IMR-90 (cell line): ENCODE measurements around the gene PSD. TPM values are rescaled to one million over a fixed set of nuclear protein-coding genes. Genes with fewer than 3 reads are reported as not detected.

Experiments used
- ATAC-seq: fragments of 200-7000 bp; cut with Tn5 transposase; 2 replicates; pipeline ENCODE4 v1.9.1; 2020; ENCODE audit warnings: low read depth, mild to moderate bottlenecking, moderate library complexity
- BruUV-seq: library from RNA; stranded (reverse); fragments of 400-500 nt; replicated peaks from 2 replicates; lab custom pipeline; 2021; lab: Mats Ljungman, UMichigan
- CTCF ChIA-PET: fragments of 300-600 bp; formaldehyde crosslinking; extraction: SDS; loops from one replicate; lab custom pipeline; 2021; ENCODE audit warnings: antibody characterized with exemption; lab: Yijun Ruan, JAX
- POLR2A ChIA-PET: fragments of 300-600 bp; sonication (Branson Sonifier 250); formaldehyde crosslinking; loops from one replicate; lab custom pipeline; 2022; ENCODE audit warnings: antibody characterized with exemption; ENCODE audit not compliant: unreplicated experiment; lab: Charles Lee
- DNase-seq: peaks from one replicate; pipeline ENCODE4 v3.0.0; 2013
- H2AFZ ChIP-seq: replicated peaks from 2 replicates; pipeline ENCODE3; 2013; ENCODE audit warnings: low read length, mild to moderate bottlenecking; ENCODE audit not compliant: poor library complexity
- H2AK5ac ChIP-seq: 2 replicates; pipeline ENCODE4 v1.6.1; 2013; ENCODE audit warnings: low read depth, low read length, inconsistent platforms
- H2AK9ac ChIP-seq: replicated peaks from 2 replicates; pipeline ENCODE3; 2013; ENCODE audit warnings: mild to moderate bottlenecking, low read depth, low read length, moderate library complexity; ENCODE audit not compliant: poor library complexity
- H2BK120ac ChIP-seq: 2 replicates; pipeline ENCODE4 v1.6.1; 2013; ENCODE audit warnings: low read depth, low read length, inconsistent platforms
- H2BK15ac ChIP-seq: 3 replicates; pipeline ENCODE4 v1.6.1; 2013; ENCODE audit warnings: low read depth, low read length, inconsistent platforms
- H2BK20ac ChIP-seq: 2 replicates; pipeline ENCODE4 v1.6.1; 2013; ENCODE audit warnings: low read depth, mild to moderate bottlenecking, inconsistent platforms, low read length, moderate library complexity
- H2BK5ac ChIP-seq: 2 replicates; pipeline ENCODE4 v1.6.1; 2013; ENCODE audit warnings: mild to moderate bottlenecking, low read depth, low read length, inconsistent platforms; ENCODE audit not compliant: poor library complexity, severe bottlenecking
- H3K14ac ChIP-seq: replicated peaks from 2 replicates; pipeline ENCODE4 v1.6.1; 2013; ENCODE audit warnings: low read depth, low read length, inconsistent platforms
- H3K18ac ChIP-seq: 2 replicates; pipeline ENCODE4 v1.6.1; 2013; ENCODE audit warnings: low read depth, low read length, control low read depth
- H3K23ac ChIP-seq: 2 replicates; pipeline ENCODE4 v1.6.1; 2013; ENCODE audit warnings: low read depth, low read length, inconsistent platforms
- H3K27ac ChIP-seq: 2 replicates; pipeline ENCODE4 v1.5.1; 2013; ENCODE audit warnings: mild to moderate bottlenecking, control low read depth, low read length; ENCODE audit not compliant: insufficient read depth
- H3K27me3 ChIP-seq: 2 replicates; pipeline ENCODE4 v1.6.1; 2013; ENCODE audit warnings: low read length; ENCODE audit not compliant: control insufficient read depth, insufficient read depth
- H3K36me3 ChIP-seq: 2 replicates; pipeline ENCODE4 v1.6.1; 2013; ENCODE audit warnings: low read length, mixed read lengths; ENCODE audit not compliant: control insufficient read depth, insufficient read depth
- H3K4ac ChIP-seq: 2 replicates; pipeline ENCODE4 v1.6.1; 2013; ENCODE audit warnings: low read depth, low read length, inconsistent platforms
- H3K4me1 ChIP-seq: 2 replicates; pipeline ENCODE4 v1.6.1; 2013; ENCODE audit warnings: low read length, mixed read lengths; ENCODE audit not compliant: control insufficient read depth, insufficient read depth
- H3K4me2 ChIP-seq: 2 replicates; pipeline ENCODE4 v1.6.1; 2013; ENCODE audit warnings: low read depth, mild to moderate bottlenecking, control low read depth, low read length, moderate library complexity
- H3K4me3 ChIP-seq: 2 replicates; pipeline ENCODE4 v1.5.1; 2013; ENCODE audit warnings: low read depth, mild to moderate bottlenecking, control low read depth, low read length, moderate library complexity; ENCODE audit not compliant: insufficient read depth
- H3K56ac ChIP-seq: 2 replicates; pipeline ENCODE4 v1.6.1; 2013; ENCODE audit warnings: low read length, inconsistent platforms; ENCODE audit not compliant: insufficient read depth; ENCODE audit errors: extremely low read depth
- H3K79me1 ChIP-seq, 2 experiments: 2 replicates each; pipeline ENCODE4 v1.6.1; 2013; ENCODE audit warnings: low read length in 2 of 2, inconsistent platforms in 1 of 2, low read depth in 1 of 2
- H3K9ac ChIP-seq: 2 replicates; pipeline ENCODE4 v1.6.1; 2013; ENCODE audit warnings: low read depth, low read length, control low read depth
- H3K9me1 ChIP-seq: 2 replicates; pipeline ENCODE4 v1.6.1; 2013; ENCODE audit warnings: low read length, inconsistent platforms; ENCODE audit not compliant: insufficient read depth
- H3K9me3 ChIP-seq: 2 replicates; pipeline ENCODE4 v1.6.1; 2013; ENCODE audit warnings: low read length; ENCODE audit not compliant: control insufficient read depth, insufficient read depth
- H4K20me1 ChIP-seq: 2 replicates; pipeline ENCODE4 v1.6.1; 2013; ENCODE audit warnings: low read length, inconsistent platforms; ENCODE audit not compliant: insufficient read depth
- H4K5ac ChIP-seq: 2 replicates; pipeline ENCODE4 v1.6.1; 2013; ENCODE audit warnings: mild to moderate bottlenecking, low read depth, low read length, control low read depth
- H4K8ac ChIP-seq, 2 experiments: 2 replicates each; pipeline ENCODE4 v1.6.1; 2013; ENCODE audit warnings: low read depth in 2 of 2, low read length in 2 of 2, control low read depth in 1 of 2, inconsistent platforms in 1 of 2
- H4K91ac ChIP-seq: 2 replicates; pipeline ENCODE4 v1.6.1; 2013; ENCODE audit warnings: low read depth, low read length, inconsistent platforms; ENCODE audit not compliant: insufficient read depth
- BHLHE40 ChIP-seq: fragments of 150-350 bp; IDR thresholded peaks from 2 replicates; pipeline ENCODE4 v1.6.1; 2016; ENCODE audit warnings: mild to moderate bottlenecking, low read depth, low read length
- CEBPB ChIP-seq: IDR thresholded peaks from 2 replicates; pipeline ENCODE4 v1.6.1; 2012; ENCODE audit warnings: low read depth, low read length, improper control_type of control experiment
- CHD1 ChIP-seq: IDR thresholded peaks from 2 replicates; pipeline ENCODE4 v1.6.1; 2012; ENCODE audit warnings: low read depth, low read length, improper control_type of control experiment
- CTCF ChIP-seq: conservative IDR thresholded peaks from 2 replicates; pipeline ENCODE4 v1.5.1; 2012; ENCODE audit warnings: mild to moderate bottlenecking, low read depth, low read length, improper control_type of control experiment
- ELK1 ChIP-seq: fragments of 150-350 bp; IDR thresholded peaks from 2 replicates; pipeline ENCODE4 v1.6.1; 2016; ENCODE audit warnings: low read depth, mild to moderate bottlenecking, low read length, moderate library complexity, borderline replicate concordance
- FOS ChIP-seq: fragments of 150-350 bp; IDR thresholded peaks from 2 replicates; pipeline ENCODE4 v1.6.1; 2016; ENCODE audit warnings: low read depth, low read length
- MAFK ChIP-seq: IDR thresholded peaks from 2 replicates; pipeline ENCODE4 v1.6.1; 2012; ENCODE audit warnings: low read depth, low read length, improper control_type of control experiment
- MAZ ChIP-seq: IDR thresholded peaks from 2 replicates; pipeline ENCODE4 v1.6.1; 2012; ENCODE audit warnings: low read depth, mild to moderate bottlenecking, low read length, improper control_type of control experiment, moderate library complexity, borderline replicate concordance
- MXI1 ChIP-seq: IDR thresholded peaks from 2 replicates; pipeline ENCODE4 v1.6.1; 2012; ENCODE audit warnings: low read depth, mild to moderate bottlenecking, low read length, moderate library complexity, borderline replicate concordance
- NFE2L2 ChIP-seq: fragments of 150-350 bp; IDR thresholded peaks from 2 replicates; pipeline ENCODE4 v1.6.1; 2016; ENCODE audit warnings: low read depth, mild to moderate bottlenecking, low read length
- POLR2A ChIP-seq: IDR thresholded peaks from 2 replicates; pipeline ENCODE4 v1.6.1; 2012; ENCODE audit warnings: mild to moderate bottlenecking, low read depth, low read length
- RAD21 ChIP-seq: IDR thresholded peaks from 2 replicates; pipeline ENCODE4 v1.6.1; 2012; ENCODE audit warnings: low read length, improper control_type of control experiment
- RCOR1 ChIP-seq: IDR thresholded peaks from 2 replicates; pipeline ENCODE4 v1.6.1; 2012; ENCODE audit warnings: mild to moderate bottlenecking, low read length, improper control_type of control experiment; ENCODE audit not compliant: insufficient replicate concordance
- RFX5 ChIP-seq: IDR thresholded peaks from 2 replicates; pipeline ENCODE4 v1.8.0; 2012; ENCODE audit warnings: low read depth, mild to moderate bottlenecking, low read length, moderate library complexity
- SMC3 ChIP-seq: fragments of 150-350 bp; IDR thresholded peaks from 2 replicates; pipeline ENCODE4 v1.6.1; 2016; ENCODE audit warnings: low read depth, mild to moderate bottlenecking, antibody characterized with exemption, low read length, moderate library complexity
- USF2 ChIP-seq: fragments of 150-350 bp; IDR thresholded peaks from 2 replicates; pipeline ENCODE4 v1.6.1; 2017; ENCODE audit warnings: mild to moderate bottlenecking, antibody characterized with exemption, low read length, low read depth
- whole genome bisulfite sequencing, 2 experiments: methylation state at CpG; one replicate each; pipeline versions ENCODE4 v1.1.5 to v1.1.7; 2013; ENCODE audit warnings: missing lambda C conversion rate in 2 of 2; ENCODE audit not compliant: insufficient read length in 1 of 2; ENCODE audit errors: extremely low coverage in 2 of 2; 5-methylcytosine and 5-hydroxymethylcytosine counted together
- dilution Hi-C: fragments of 300-500 bp; cut with HindIII; formaldehyde crosslinking; loops from one replicate; pipeline ENCODE4 v1.14.3; 2018; ENCODE audit warnings: low sequenced_read_pairs; ENCODE audit not compliant: unreplicated experiment
- in situ Hi-C: fragments of 300-500 bp; cut with MboI; formaldehyde crosslinking; loops from 3 replicates; pipeline ENCODE4 v1.14.3; 2019; ENCODE audit warnings: low sequenced_read_pairs, inconsistent platforms, mixed read lengths
- intact Hi-C: fragments of 100-400 bp; cut with micrococcal nuclease; formaldehyde crosslinking; loops from 2 replicates; pipeline ENCODE4 v1.10.0; 2022
- polyA plus RNA-seq, 3 experiments: library from polyadenylated mRNA; depleted of rRNA; stranded (reverse); fragments of >200 nt; gene quantifications; 2 replicates each; pipeline ENCODE4 v1.2.3, GENCODE V29; 2012; ENCODE audit warnings: low replicate concordance in 1 of 3
- total RNA-seq: library from RNA; depleted of rRNA; stranded (reverse); fragments of >200 nt; gene quantifications from 2 replicates; pipeline ENCODE4 v1.2.3, GENCODE V29; 2012

Gene PSD
- total and polyA plus RNA-seq, 2 of the 4 experiments (the other 2 are of a cell fraction), result 2.0 to 4.4 TPM

GRCh38 chr10:102433619-102434046 is 15.0 kb upstream of the PSD start:
- no peak for DNase-seq

More at GRCh38 chr10:102433619-102434046, 15.0 kb upstream of the PSD start:
- H2BK5ac ChIP-seq, result no peak overlapping the region
- no peak overlapping the region for H4K5ac ChIP-seq
- intact Hi-C loops (no loop called here), dilution Hi-C loops (no loop called here), in situ Hi-C loops (no loop called here)
- no peak for TF ChIP-seq SMC3
- TF ChIP-seq ELK1, result no peak
- no peak for TF ChIP-seq BHLHE40
- no peak for TF ChIP-seq RCOR1
- TF ChIP-seq CHD1, result no peak
- TF ChIP-seq NFE2L2, result no peak
- TF ChIP-seq POLR2A, result no peak
- no peak for TF ChIP-seq RFX5
- TF ChIP-seq CTCF, result no peak
- no peak for TF ChIP-seq MAFK
- no peak for TF ChIP-seq USF2
- TF ChIP-seq RAD21, result no peak
- TF ChIP-seq MAZ, result no peak
- TF ChIP-seq FOS, result no peak
- TF ChIP-seq MXI1, result no peak
- TF ChIP-seq CEBPB, result no peak
- H2BK15ac ChIP-seq, result no peak overlapping the region
- H3K4me2 ChIP-seq, result no peak overlapping the region
- H3K9me3 ChIP-seq, result no peaks in the 10 kb centered on the region
- no peaks in the 10 kb centered on the region for H3K36me3 ChIP-seq
- no peak overlapping the region for H3K23ac ChIP-seq
- no peak overlapping the region for H2AK5ac ChIP-seq
- H3K27ac ChIP-seq, result no peak overlapping the region
- peaks cover 13% of the 10 kb centered on the region for H3K4me1 ChIP-seq
- no CpG with 5 or more reads among the region's 5 CpGs for WGBS, 2 experiments
- no peak overlapping the region for H3K4me3 ChIP-seq
- H4K20me1 ChIP-seq, result no peaks in the 10 kb centered on the region
- no peak overlapping the region for H3K9ac ChIP-seq
- H2AK9ac ChIP-seq, result peak overlapping the region; percentile 76
- no peak overlapping the region for H2BK20ac ChIP-seq
- peaks cover 6 to 18% of the 10 kb centered on the region in 2 experiments; a peak in 3 of 4 replicates for H3K79me1 ChIP-seq
- H4K8ac ChIP-seq, result no peak overlapping the region
- POLR2A ChIA-PET, result no interaction called here
- no peak overlapping the region for H3K14ac ChIP-seq
- H3K18ac ChIP-seq, result no peak overlapping the region
- H3K9me1 ChIP-seq, result peaks cover 5% of the 10 kb centered on the region; the same call in 1 of the 2 replicates
- no peaks in the 10 kb centered on the region for H3K27me3 ChIP-seq
- ATAC-seq, result no peak
- H4K91ac ChIP-seq, result no peak overlapping the region
- H2BK120ac ChIP-seq, result no peak overlapping the region
- BruUV-seq, result no TSS peak
- no peak overlapping the region for H3K56ac ChIP-seq
- peak overlapping the region; percentile 33 for H2AFZ ChIP-seq
- no peak overlapping the region for H3K4ac ChIP-seq
- CTCF ChIA-PET, result no interaction called here
